ENCODE results near the gene ADAMTSL3.

- TF ChIP-seq CTCF (IDR thresholded peaks at IDR 0.05; ENCODE audit: poor library complexity, severe bottlenecking) (no peak), RAD21 (conservative IDR thresholded peaks at IDR 0.05) (no peak), EP300 (conservative IDR thresholded peaks at IDR 0.05; ENCODE audit: poor library complexity, severe bottlenecking) (no peak)
Observed at GRCh38 chr15:83881156-83881555, 227.2 kb downstream of the ADAMTSL3 start.

All from neural cell (in vitro differentiated cells).